ELR (cell line): ENCODE data around the gene SLC8A3.

Source experiments
- DNase-seq: peaks from one replicate; pipeline ENCODE4 v3.0.0-alpha.2; 2015; ENCODE audit warnings: low read depth

SLC8A3 gene

DNA sequence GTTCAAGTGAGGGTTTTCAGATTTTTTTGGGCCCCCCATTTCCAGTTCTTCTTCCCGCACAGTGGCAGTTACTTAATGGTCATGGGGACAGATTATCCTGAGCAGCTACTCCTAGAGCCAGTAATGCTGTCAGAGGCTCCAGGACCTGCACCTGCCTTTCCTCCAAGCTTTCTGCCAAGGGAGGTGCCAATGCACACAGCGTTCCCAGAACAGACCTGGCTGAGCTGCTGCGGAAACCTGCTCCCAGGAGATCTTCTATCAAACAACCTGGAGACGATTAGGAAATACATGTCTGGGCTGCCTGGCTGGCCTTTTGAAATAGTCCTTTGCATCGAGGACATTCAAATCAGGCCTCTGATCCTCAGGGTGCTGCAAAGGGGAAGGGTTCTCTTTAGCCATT, 120.9 kb downstream of the SLC8A3 start:
- DNase-seq, result no peak

DNA sequence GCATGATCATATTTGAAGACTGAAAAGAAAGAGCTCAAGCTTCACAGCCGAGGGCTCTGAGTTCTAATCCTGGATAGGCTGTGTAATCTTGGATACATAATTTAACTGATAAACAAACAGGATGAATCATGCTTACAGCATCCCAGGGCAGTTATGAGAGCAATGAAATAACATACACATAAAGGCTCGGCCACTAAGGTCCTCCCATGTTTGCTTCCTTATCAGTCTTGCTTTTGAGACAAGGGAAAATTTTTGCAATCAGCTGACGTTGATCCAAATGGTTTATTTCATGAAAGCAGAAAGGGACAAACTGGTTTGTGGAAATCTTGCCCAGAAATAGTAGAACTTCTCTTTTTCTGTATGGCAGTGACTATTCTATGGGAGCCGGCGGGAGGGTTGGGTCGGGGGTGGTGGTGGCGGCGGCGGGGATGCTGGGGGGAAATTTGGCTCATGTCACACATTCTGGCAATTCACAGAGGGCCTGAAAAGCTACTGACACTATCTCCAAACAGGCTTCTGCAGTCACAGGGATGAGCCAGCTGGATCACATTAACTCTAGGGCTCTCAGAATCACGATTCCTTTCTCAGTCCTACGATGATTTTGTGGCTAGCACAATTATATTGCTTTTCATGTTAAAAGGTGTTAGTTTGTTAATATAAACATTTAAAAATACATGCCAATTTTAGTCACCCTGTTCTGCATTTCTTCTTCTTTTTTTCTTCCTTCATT, 124.5 kb downstream of the SLC8A3 start:
- no peak for DNase-seq

GRCh38 chr14:70061108-70061507, 127.6 kb downstream of the SLC8A3 start:
- peak; percentile 17 for DNase-seq

DNA sequence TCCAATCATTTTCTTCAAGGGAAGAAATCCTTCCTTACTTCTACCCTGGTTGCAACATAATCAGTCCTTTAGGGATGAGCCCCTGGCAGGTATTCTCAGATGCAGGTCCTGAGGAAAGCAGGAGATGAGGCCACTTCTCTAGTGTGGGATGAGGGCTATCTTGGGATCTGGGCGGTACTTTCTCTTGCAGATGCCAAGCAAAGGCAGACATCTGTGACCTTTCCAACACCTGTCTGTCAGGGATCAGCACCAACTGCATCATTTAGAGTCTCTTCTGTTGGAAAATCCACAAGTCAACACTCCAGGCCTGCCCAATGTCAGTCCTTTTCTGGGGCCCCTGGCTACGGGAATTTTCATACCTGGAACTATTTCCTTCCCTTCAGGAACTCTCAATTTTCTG, 129.2 kb downstream of the SLC8A3 start:
- DNase-seq, result no peak

- no peak for DNase-seq
Observed at GRCh38 chr14:70057519-70058136, 131.1 kb downstream of the SLC8A3 start.

DNA sequence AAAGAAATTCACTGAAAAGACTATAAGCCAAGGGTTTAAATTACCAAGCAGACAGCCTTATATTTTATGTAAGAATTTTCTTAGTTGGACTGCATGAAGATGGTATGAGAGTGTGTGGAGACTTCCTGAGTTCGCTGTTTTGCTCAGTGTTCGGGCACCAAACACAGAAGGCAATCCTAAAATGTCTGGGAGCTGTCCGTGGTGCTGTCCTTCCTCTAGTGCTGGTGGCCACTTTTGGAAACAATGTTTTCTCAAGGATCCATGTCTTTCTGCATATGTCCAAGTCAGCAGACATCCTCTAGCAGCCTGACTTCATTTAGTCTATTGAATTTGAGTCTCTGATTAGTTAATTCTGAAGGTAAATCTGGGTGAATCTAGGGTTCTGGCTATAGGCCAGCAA, 135.8 kb downstream of the SLC8A3 start:
- peak; percentile 28 for DNase-seq

DNA sequence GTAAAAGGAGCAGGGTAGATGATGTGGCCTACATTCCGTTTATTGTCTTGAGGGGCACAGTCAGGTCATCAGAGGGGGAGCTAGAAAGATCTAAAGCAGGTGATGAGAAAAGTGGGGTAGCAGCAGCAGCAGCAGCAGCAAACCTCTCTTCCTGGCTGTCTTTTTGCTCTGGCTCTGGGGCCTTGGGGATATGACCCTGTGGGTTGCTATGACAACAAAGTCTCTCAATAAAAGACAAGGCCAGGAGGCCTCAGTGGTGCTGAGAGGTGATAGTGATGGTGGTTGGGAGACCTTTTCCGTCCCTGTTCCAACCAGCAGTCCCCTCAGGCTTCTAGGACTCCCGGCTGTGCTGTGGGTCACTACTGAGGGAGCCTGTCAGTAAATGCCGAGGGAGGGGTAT, 138.6 kb downstream of the SLC8A3 start:
- DNase-seq, result no peak

GRCh38 chr14:70049605-70050004, 139.1 kb downstream of the SLC8A3 start:
- no peak for DNase-seq

DNA sequence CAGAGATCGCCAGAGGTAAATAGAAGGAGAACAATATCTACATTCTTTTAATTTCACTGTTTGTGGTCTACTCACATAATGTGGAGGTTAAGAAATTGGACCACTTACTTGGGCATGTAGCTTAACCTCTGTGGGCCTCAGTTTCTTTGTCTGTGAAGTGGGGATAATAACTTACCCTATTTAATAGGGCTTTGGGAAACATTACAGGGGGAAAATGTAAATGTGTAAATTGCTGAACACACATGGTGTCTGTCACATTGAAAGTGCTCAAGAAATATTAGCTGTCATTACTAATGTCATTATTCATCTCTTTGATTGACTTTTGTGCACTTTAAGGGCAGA, 140.5 kb downstream of the SLC8A3 start:
- no peak for DNase-seq

DNA sequence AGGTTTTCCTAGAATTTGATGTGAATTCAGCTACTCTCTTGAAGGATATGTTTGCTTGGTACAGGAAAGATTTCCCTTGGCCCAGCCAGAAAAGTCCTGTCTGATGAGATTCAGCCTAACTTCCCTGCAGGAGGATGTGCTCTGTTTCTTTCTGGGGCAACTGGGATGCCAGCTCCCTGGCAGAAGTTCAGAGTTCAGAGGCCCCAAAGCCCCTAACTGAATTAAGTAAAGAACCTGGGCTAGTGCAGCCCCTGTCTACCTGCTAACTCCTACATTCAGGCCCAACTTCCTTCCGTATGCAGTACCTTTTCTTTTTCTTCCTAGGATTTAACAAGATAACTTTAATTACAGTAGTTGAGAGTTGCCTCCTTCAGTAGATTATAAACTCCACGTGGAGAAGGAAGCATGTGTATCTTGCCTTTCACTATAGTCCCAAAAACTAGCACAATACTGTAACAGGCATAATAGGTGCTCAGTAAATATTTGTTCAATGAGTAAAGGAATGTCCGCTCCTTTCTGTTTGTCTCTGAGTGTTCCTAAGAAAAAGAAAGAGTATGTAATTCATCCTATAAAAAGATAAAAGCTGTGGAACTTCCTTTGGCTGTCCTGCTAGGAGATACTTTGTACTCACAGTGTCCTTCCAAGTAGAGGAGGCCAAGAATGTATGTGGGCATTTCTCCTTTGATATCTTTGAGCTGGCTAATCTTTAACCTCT, 141.0 kb downstream of the SLC8A3 start:
- DNase-seq, result no peak

DNA sequence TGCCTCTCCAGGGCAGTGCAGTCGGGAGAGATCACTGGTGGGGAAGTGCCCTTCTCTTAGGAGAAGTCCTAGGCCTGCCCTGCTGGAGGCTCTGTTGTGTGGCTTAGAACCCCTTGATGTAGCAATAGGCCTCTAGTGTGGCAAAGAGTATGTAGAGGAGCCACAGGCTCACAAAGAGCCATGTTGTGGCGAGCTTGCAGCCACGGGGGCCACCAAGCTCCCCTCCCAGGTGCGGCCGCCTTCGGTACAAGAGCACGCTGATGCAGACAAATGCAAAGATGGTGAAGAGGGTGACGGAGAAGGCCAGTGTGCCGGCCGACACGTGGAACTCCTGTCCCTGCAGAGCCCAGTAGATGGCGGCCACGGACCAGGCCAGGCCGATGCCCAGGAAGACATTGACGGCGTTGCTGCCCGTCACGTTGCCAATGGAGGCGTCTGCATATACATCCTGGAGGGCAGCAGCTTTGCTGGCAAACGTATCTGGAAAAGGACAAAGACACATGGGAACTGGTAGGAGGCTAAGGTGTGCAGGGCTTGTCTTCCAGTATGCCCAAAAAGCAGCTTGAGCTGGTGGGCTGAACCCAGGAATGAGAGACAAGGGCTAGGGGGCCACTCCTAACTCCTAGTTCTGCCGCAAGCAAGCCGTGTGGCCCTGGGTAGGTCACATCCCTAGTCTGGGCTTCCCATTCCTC, 142.8 kb downstream of the SLC8A3 start:
- DNase-seq, result peak; percentile 67

GRCh38 chr14:70045310-70045709, 143.4 kb downstream of the SLC8A3 start:
- DNase-seq, result peak; percentile 10

GRCh38 chr14:70043001-70043400, 145.8 kb downstream of the SLC8A3 start:
- no peak for DNase-seq

GRCh38 chr14:70036665-70037064, 152.1 kb downstream of the SLC8A3 start:
- DNase-seq, result peak; percentile 6

DNA sequence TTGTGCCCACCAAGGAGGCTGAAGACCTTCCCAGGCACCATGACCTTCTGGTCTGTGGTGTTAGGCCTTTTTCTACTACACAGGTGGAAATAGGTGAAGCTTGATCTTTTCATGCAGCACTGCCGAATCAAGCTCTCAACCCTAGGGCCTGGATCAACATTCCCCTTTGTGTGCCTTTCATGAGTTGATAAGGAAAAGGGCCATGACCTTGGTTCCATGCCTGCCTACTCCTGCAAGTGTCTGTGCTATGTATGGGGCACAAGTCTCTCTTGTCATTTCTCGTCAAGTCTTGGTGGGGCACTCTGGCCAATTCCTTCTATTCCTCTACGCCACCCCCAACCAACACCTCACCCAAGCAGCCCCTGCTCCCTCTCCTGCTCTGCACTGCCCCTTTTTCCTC, 154.5 kb downstream of the SLC8A3 start:
- no peak for DNase-seq

- DNase-seq, result no peak
Observed at GRCh38 chr14:70033561-70033960, 155.2 kb downstream of the SLC8A3 start.

- DNase-seq, result no peak
Observed at GRCh38 chr14:70033116-70033515, 155.6 kb downstream of the SLC8A3 start.

GRCh38 chr14:70032447-70032846, 156.3 kb downstream of the SLC8A3 start:
- DNase-seq, result no peak

- no peak for DNase-seq
Observed at GRCh38 chr14:70032016-70032415, 156.7 kb downstream of the SLC8A3 start.

GRCh38 chr14:70029296-70030132, 159.2 kb downstream of the SLC8A3 start:
- DNase-seq, result no peak

DNA sequence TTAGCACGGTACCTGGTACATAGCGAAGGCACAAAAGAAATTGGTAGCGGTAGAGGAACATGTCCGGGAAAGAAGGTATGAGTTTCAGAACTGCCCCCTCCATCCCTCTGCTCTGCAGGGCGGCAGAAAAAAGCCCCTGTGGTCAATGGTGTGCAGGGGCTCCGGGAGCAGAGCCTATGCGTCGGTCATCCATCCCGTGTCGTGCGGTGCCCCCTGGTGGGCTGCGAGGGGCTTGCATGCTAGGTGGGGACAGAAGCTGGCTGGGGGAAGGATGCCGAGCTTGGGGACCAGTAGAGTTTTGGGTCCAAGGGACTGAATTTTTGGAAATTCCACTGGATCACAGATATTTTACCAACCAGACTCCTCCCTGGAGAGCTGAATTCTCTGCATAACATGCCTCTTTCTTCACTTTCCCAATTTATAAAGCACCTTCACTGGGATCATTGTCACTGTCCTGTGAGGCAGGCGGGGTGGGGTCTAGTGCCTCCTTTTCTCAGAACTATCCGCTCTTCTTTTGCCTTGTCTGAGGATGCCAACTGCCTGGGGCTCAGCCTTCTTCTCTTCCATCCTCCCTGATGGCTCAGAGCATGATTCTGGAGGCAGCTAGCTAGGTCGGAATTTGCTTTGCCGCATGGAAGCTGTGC, 160.8 kb downstream of the SLC8A3 start:
- DNase-seq, result peak; percentile 61
